Uterus (tissue), 2 donors: Measurements from ENCODE around the gene KIRREL3.

Experiments used
- CTCF ChIP-seq, 4 experiments: fragments of 200-600 bp in 2 of 4; fragments of 450-650 bp in 2 of 4; sonication (generic) in 2 of 4; IDR thresholded peaks; one replicate each; pipeline ENCODE4 v1.5.1; 2016 to 2019; ENCODE audit warnings: antibody characterized with exemption in 4 of 4, mild to moderate bottlenecking in 2 of 4, moderate library complexity in 1 of 4
- POLR2A ChIP-seq, 2 donors: fragments of 450-650 bp; IDR thresholded peaks; one replicate each; pipeline ENCODE4 v1.6.1; 2016; ENCODE audit warnings: antibody characterized with exemption in 2 of 2, mild to moderate bottlenecking in 1 of 2, moderate library complexity in 1 of 2

DNA sequence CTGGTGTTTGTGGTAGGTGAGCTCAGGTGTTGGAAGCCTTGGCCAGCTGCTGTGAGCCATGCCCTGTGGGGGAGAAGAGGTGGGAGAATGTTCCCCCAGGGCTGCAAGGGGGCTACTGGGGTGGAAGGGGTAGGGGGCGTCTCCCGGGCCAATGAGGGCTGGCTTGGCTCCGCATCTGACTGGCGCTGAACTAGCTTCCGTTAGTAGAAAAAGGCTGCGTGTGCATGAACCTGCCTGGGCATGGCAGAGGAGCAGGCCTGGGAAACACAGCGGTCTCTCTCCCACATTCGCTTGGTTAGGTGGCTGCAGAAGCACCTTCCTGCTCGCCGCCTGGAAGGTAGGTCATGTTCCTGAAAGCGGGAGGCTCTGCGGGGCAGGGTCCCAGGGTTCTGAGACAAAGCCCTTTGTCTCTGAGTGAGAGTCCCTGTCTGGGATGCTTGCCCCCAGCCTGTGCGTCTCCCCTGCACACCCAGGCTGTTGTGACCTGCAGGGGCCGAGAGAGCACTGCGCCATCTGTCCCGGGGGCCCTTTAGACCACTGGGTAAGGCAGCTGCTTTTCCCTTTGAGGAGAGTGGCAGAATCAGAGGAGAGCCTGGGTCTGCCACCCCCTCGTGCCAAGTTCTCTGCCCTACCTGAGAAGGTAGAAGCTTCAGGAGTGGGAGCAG is 466.3 kb downstream of the KIRREL3 start:
- TF ChIP-seq CTCF (IDR thresholded peaks at IDR 0.05) (no peak), POLR2A (IDR thresholded peaks at IDR 0.05) (no peak)
